Activated T-cell treated with anti-CD3 and anti-CD28 coated beads, Interleukin-2, amount 50 U/mL, for 72 hours (primary cell): Measurements from ENCODE around the gene DHCR24. TPM values are rescaled to one million over a fixed set of nuclear protein-coding genes. Genes with fewer than 3 reads are reported as not detected.

Source experiments
- ATAC-seq, 2 donors: fragments of 150-1000 bp; cut with Tn5 transposase; replicated peaks in 1 of 2; 2 replicates each; pipeline ENCODE4 v1.10.0; 2021; ENCODE audit warnings: moderate library complexity in 2 of 2, mild to moderate bottlenecking in 1 of 2
- DNase-seq, 2 donors: peaks; one replicate each; pipeline ENCODE4 v3.0.0; 2021 to 2022; ENCODE audit warnings: mixed read lengths in 1 of 2
- H3K27ac Mint-ChIP-seq: one replicate; pipeline ENCODE4 v1.8.0; 2022; ENCODE audit warnings: mild to moderate bottlenecking, moderate library complexity, mixed read lengths
- H3K27me3 Mint-ChIP-seq: one replicate; pipeline ENCODE4 v1.8.0; 2022; ENCODE audit warnings: low read depth, mixed read lengths
- H3K36me3 Mint-ChIP-seq, 2 donors: one replicate each; pipeline ENCODE4 v1.8.0; 2022; ENCODE audit warnings: mixed read lengths in 2 of 2, mild to moderate bottlenecking in 1 of 2; ENCODE audit not compliant: insufficient read depth in 2 of 2
- H3K4me1 Mint-ChIP-seq: one replicate; pipeline ENCODE4 v1.8.0; 2022; ENCODE audit warnings: low read depth, mixed read lengths
- H3K4me3 Mint-ChIP-seq, 2 donors: one replicate each; pipeline ENCODE4 v1.8.0; 2022; ENCODE audit warnings: mild to moderate bottlenecking in 2 of 2, mixed read lengths in 2 of 2, moderate library complexity in 2 of 2
- H3K9me3 Mint-ChIP-seq, 2 donors: one replicate each; pipeline ENCODE4 v1.8.0; 2022; ENCODE audit warnings: mixed read lengths in 2 of 2
- total RNA-seq, 2 donors: library from RNA; stranded (reverse); gene quantifications; one replicate each; pipeline ENCODE4 v1.2.3, GENCODE V29; 2022

Gene DHCR24
- total RNA-seq, 2 donors from 2014 or later = 17.3 to 17.7 TPM

- Mint-ChIP-seq H3K9me3 (no peaks in the 10 kb centered on the region), H3K27ac (no peak overlapping the region), H3K4me3 (no peak overlapping the region), H3K4me1 (no peaks in the 10 kb centered on the region), H3K27me3 (no peaks in the 10 kb centered on the region), H3K36me3 (peaks cover 1 to 2% of the 10 kb centered on the region in 2 donors)
- DNase-seq (no peak), ATAC-seq (no peak)
Observed at GRCh38 chr1:54853096-54853792, 33.8 kb downstream of the DHCR24 start.

- no peak for DNase-seq
- no peak for ATAC-seq
- Mint-ChIP-seq H3K9me3 (no peaks in the 10 kb centered on the region), H3K36me3 (peaks cover 1 to 2% of the 10 kb centered on the region in 2 donors), H3K4me1 (no peaks in the 10 kb centered on the region), H3K27ac (no peak overlapping the region), H3K27me3 (no peaks in the 10 kb centered on the region), H3K4me3 (no peak overlapping the region)
Observed at GRCh38 chr1:54851936-54852524, 35.0 kb downstream of the DHCR24 start.

GRCh38 chr1:54851406-54851805, 35.6 kb downstream of the DHCR24 start:
- Mint-ChIP-seq H3K27ac (no peak overlapping the region), H3K4me1 (no peaks in the 10 kb centered on the region), H3K36me3 (peaks cover 1 to 2% of the 10 kb centered on the region in 2 donors), H3K9me3 (no peaks in the 10 kb centered on the region), H3K27me3 (no peaks in the 10 kb centered on the region), H3K4me3 (no peak overlapping the region)
- DNase-seq (no peak), ATAC-seq (no peak)

- no peaks in the 10 kb centered on the region for H3K27me3 Mint-ChIP-seq
- H3K9me3 Mint-ChIP-seq = no peaks in the 10 kb centered on the region
- H3K36me3 Mint-ChIP-seq = peaks cover 1 to 2% of the 10 kb centered on the region in 2 donors
- H3K4me1 Mint-ChIP-seq = no peaks in the 10 kb centered on the region
- no peak for ATAC-seq
- no peak for DNase-seq
- no peak overlapping the region for H3K27ac Mint-ChIP-seq
- H3K4me3 Mint-ChIP-seq = no peak overlapping the region
Observed at GRCh38 chr1:54850737-54851136, 36.3 kb downstream of the DHCR24 start.

- Mint-ChIP-seq H3K27ac (no peak overlapping the region), H3K9me3 (no peaks in the 10 kb centered on the region), H3K36me3 (peaks cover 1 to 2% of the 10 kb centered on the region in 2 donors), H3K4me1 (no peaks in the 10 kb centered on the region), H3K4me3 (no peak overlapping the region), H3K27me3 (no peaks in the 10 kb centered on the region)
- ATAC-seq (no peak), DNase-seq (no peak)
Observed at GRCh38 chr1:54850069-54850730, 36.8 kb downstream of the DHCR24 start.

GRCh38 chr1:54849219-54850068, 37.6 kb downstream of the DHCR24 start:
- ATAC-seq (no peak), DNase-seq (no peak)
- Mint-ChIP-seq H3K4me3 (no peak overlapping the region), H3K9me3 (no peaks in the 10 kb centered on the region), H3K27ac (no peak overlapping the region), H3K27me3 (no peaks in the 10 kb centered on the region), H3K36me3 (peaks cover 1 to 2% of the 10 kb centered on the region in 2 donors), H3K4me1 (no peaks in the 10 kb centered on the region)

- peaks cover 1 to 2% of the 10 kb centered on the region in 2 donors for H3K36me3 Mint-ChIP-seq
Observed at GRCh38 chr1:54848134-54848948, 38.7 kb downstream of the DHCR24 start.

GRCh38 chr1:54846716-54847284, 40.2 kb downstream of the DHCR24 start:
- DNase-seq (no peak), ATAC-seq (no peak)
- no peaks in the 10 kb centered on the region for H3K27me3 Mint-ChIP-seq
- no peaks in the 10 kb centered on the region for H3K4me1 Mint-ChIP-seq
- peaks cover 1 to 2% of the 10 kb centered on the region in 2 donors for H3K36me3 Mint-ChIP-seq
- H3K9me3 Mint-ChIP-seq = no peaks in the 10 kb centered on the region
- no peak overlapping the region for H3K4me3 Mint-ChIP-seq
- H3K27ac Mint-ChIP-seq = no peak overlapping the region

More at GRCh38 chr1:54848134-54848948, 38.7 kb downstream of the DHCR24 start:
- H3K4me1 Mint-ChIP-seq = no peaks in the 10 kb centered on the region
- H3K27me3 Mint-ChIP-seq = no peaks in the 10 kb centered on the region
- DNase-seq = no peak
- H3K27ac Mint-ChIP-seq = no peak overlapping the region
- no peak for ATAC-seq
- no peak overlapping the region for H3K4me3 Mint-ChIP-seq
- no peaks in the 10 kb centered on the region for H3K9me3 Mint-ChIP-seq

- peaks cover 1 to 2% of the 10 kb centered on the region in 2 donors for H3K36me3 Mint-ChIP-seq
- DNase-seq = no peak
- no peaks in the 10 kb centered on the region for H3K9me3 Mint-ChIP-seq
- no peaks in the 10 kb centered on the region for H3K27me3 Mint-ChIP-seq
- no peak overlapping the region for H3K27ac Mint-ChIP-seq
- H3K4me1 Mint-ChIP-seq = no peaks in the 10 kb centered on the region
- no peak overlapping the region for H3K4me3 Mint-ChIP-seq
- no peak for ATAC-seq
Observed at GRCh38 chr1:54846301-54846700, 40.7 kb downstream of the DHCR24 start.

GRCh38 chr1:54845772-54846171, 41.2 kb downstream of the DHCR24 start:
- no peaks in the 10 kb centered on the region for H3K9me3 Mint-ChIP-seq
- DNase-seq = no peak
- no peak for ATAC-seq
- H3K4me3 Mint-ChIP-seq = no peak overlapping the region
- H3K36me3 Mint-ChIP-seq = peaks cover under 1 to 2% of the 10 kb centered on the region in 2 donors
- no peaks in the 10 kb centered on the region for H3K27me3 Mint-ChIP-seq
- no peak overlapping the region for H3K27ac Mint-ChIP-seq
- no peaks in the 10 kb centered on the region for H3K4me1 Mint-ChIP-seq

GRCh38 chr1:54844564-54844963, 42.4 kb downstream of the DHCR24 start:
- ATAC-seq = no peak
- H3K4me1 Mint-ChIP-seq = no peaks in the 10 kb centered on the region
- peaks cover 0 to 2% of the 10 kb centered on the region in 2 donors for H3K36me3 Mint-ChIP-seq
- no peaks in the 10 kb centered on the region for H3K27me3 Mint-ChIP-seq
- no peak overlapping the region for H3K27ac Mint-ChIP-seq
- no peaks in the 10 kb centered on the region for H3K9me3 Mint-ChIP-seq
- no peak for DNase-seq
- H3K4me3 Mint-ChIP-seq = no peak overlapping the region

- H3K9me3 Mint-ChIP-seq = no peaks in the 10 kb centered on the region
- DNase-seq = no peak
- no peaks in the 10 kb centered on the region for H3K27me3 Mint-ChIP-seq
- H3K36me3 Mint-ChIP-seq = no peaks in the 10 kb centered on the region
- H3K27ac Mint-ChIP-seq = no peak overlapping the region
- H3K4me3 Mint-ChIP-seq = no peak overlapping the region
- no peaks in the 10 kb centered on the region for H3K4me1 Mint-ChIP-seq
- ATAC-seq = no peak
Observed at GRCh38 chr1:54843449-54843848, 43.5 kb downstream of the DHCR24 start.
